K562 (cell line): ENCODE results near the gene RAB6B. TPM values are rescaled to one million over a fixed set of nuclear protein-coding genes. Genes with fewer than 3 reads are reported as not detected.

ENCODE experiments used
- ATAC-seq: fragments of 200-7000 bp; cut with Tn5 transposase; 3 replicates; pipeline ENCODE4 v1.9.1; 2020; ENCODE audit warnings: moderate library complexity
- BruUV-seq: library from RNA; stranded (reverse); fragments of 400-500 nt; replicated peaks from 2 replicates; lab custom pipeline; 2021; lab: Mats Ljungman, UMichigan
- CTCF ChIA-PET: fragments of 300-600 bp; formaldehyde crosslinking; extraction: SDS; loops from one replicate; lab custom pipeline; 2021; ENCODE audit warnings: low intra/inter-chr PET ratio; lab: Yijun Ruan, JAX
- POLR2A ChIA-PET: fragments of 300-600, 350-650 bp; sonication (Branson Sonifier 250); formaldehyde crosslinking; extraction: SDS; loops from one replicate; lab custom pipeline; 2021; ENCODE audit warnings: antibody characterized with exemption, inconsistent platforms; lab: Yijun Ruan, JAX
- DNase-seq, 4 experiments: peaks; one replicate each; pipeline versions ENCODE4 v3.0.0 to v3.0.0-alpha.2; 2011 to 2018; ENCODE audit warnings: low spot score in 3 of 4, mixed read lengths in 3 of 4; ENCODE audit errors: extremely low read depth in 1 of 4
- FAIRE-seq: peaks from 2 replicates; lab custom pipeline; 2011; peaks lifted over from hg19 to GRCh38; lab: Jason Lieb, UNC
- H2AFZ ChIP-seq: 2 replicates; pipeline ENCODE4 v1.6.0; 2011; ENCODE audit warnings: low read depth, low read length, control low read depth, inconsistent platforms
- H3K27ac ChIP-seq: fragments of 200-600 bp; 3 replicates; pipeline ENCODE4 v1.8.0; 2011; ENCODE audit warnings: low read depth, mild to moderate bottlenecking, control low read depth, inconsistent platforms, low read length, moderate library complexity, mixed read lengths; ENCODE audit errors: extremely low read depth
- H3K27me3 ChIP-seq, 2 experiments: fragments of 300-600 bp in 1 of 2; 2 replicates in 1 of 2; 3 replicates in 1 of 2; pipeline versions ENCODE4 v1.6.0 to v1.8.0; 2011; ENCODE audit warnings: inconsistent platforms in 2 of 2, low read length in 2 of 2, mild to moderate bottlenecking in 1 of 2, mixed read lengths in 1 of 2, moderate library complexity in 1 of 2; ENCODE audit not compliant: control insufficient read depth in 2 of 2, insufficient read depth in 2 of 2
- H3K36me3 ChIP-seq: fragments of 300-600 bp; 3 replicates; pipeline ENCODE4 v1.8.0; 2011; ENCODE audit warnings: mild to moderate bottlenecking, low read length, inconsistent platforms; ENCODE audit not compliant: control insufficient read depth, insufficient read depth
- H3K4me1 ChIP-seq, 2 experiments: fragments of 200-600 bp in 1 of 2; replicated peaks in 1 of 2; 2 replicates in 1 of 2; 3 replicates in 1 of 2; pipeline versions ENCODE4 v1.5.1 to v1.8.0; 2011; ENCODE audit warnings: inconsistent platforms in 2 of 2, low read length in 2 of 2, mild to moderate bottlenecking in 1 of 2, mixed read lengths in 1 of 2, moderate library complexity in 1 of 2; ENCODE audit not compliant: control insufficient read depth in 2 of 2, insufficient read depth in 2 of 2
- H3K4me2 ChIP-seq: 2 replicates; pipeline ENCODE4 v1.6.1; 2011; ENCODE audit warnings: low read length, control low read depth, inconsistent platforms, mixed read lengths; ENCODE audit not compliant: insufficient read depth
- H3K4me3 ChIP-seq: fragments of 200-600 bp; sonication (generic), shearing (Covaris generic); 2 replicates; pipeline ENCODE4 v1.5.1; 2016; ENCODE audit warnings: control low read depth, inconsistent platforms
- H3K79me2 ChIP-seq: fragments of 200-600 bp; 3 replicates; pipeline ENCODE4 v1.8.0; 2011; ENCODE audit warnings: low read length, inconsistent platforms; ENCODE audit not compliant: control insufficient read depth, insufficient read depth
- H3K9ac ChIP-seq, 2 experiments: 2 replicates each; pipeline versions ENCODE4 v1.6.0 to v1.6.1; 2011; ENCODE audit warnings: low read depth in 2 of 2, low read length in 2 of 2, control low read depth in 1 of 2, inconsistent platforms in 1 of 2, mild to moderate bottlenecking in 1 of 2, mixed read lengths in 1 of 2; ENCODE audit not compliant: insufficient read depth in 1 of 2
- H3K9me1 ChIP-seq: one replicate; pipeline ENCODE4 v1.6.0; 2011; ENCODE audit warnings: inconsistent platforms, mild to moderate bottlenecking, low read length, moderate library complexity; ENCODE audit not compliant: control insufficient read depth, insufficient read depth
- H3K9me3 ChIP-seq: replicated peaks from 2 replicates; pipeline ENCODE4 v1.5.1; 2011; ENCODE audit warnings: low read depth, low read length, inconsistent platforms; ENCODE audit not compliant: control insufficient read depth, insufficient read depth
- H4K20me1 ChIP-seq: replicated peaks from 2 replicates; pipeline ENCODE4 v1.6.1; 2011; ENCODE audit warnings: low read length, inconsistent platforms, mixed read lengths; ENCODE audit not compliant: control insufficient read depth, insufficient read depth
- CTCF ChIP-seq, 3 experiments: IDR thresholded peaks in 2 of 3; conservative IDR thresholded peaks in 1 of 3; 2 replicates each; pipeline ENCODE4 v1.5.1; 2011 to 2012; ENCODE audit warnings: low read length in 3 of 3, mild to moderate bottlenecking in 3 of 3, control low read depth in 2 of 3, improper control_type of control experiment in 1 of 3, inconsistent platforms in 1 of 3, low read depth in 1 of 3, mixed read lengths in 1 of 3, moderate library complexity in 1 of 3; ENCODE audit not compliant: insufficient read depth in 2 of 3
- HOXB6 ChIP-seq: fragments of 250-450 bp; sonication (Bioruptor Pico); IDR thresholded peaks from 2 replicates; pipeline ENCODE4 v1.5.1; 2022; ENCODE audit warnings: mild to moderate bottlenecking, borderline replicate concordance
- RAD21 ChIP-seq, 2 experiments: fragments of 250-450 bp in 1 of 2; fragments of 450-650 bp in 1 of 2; sonication (Bioruptor Pico) in 1 of 2; formaldehyde crosslinking in 1 of 2; IDR thresholded peaks in 1 of 2; conservative IDR thresholded peaks in 1 of 2; 2 replicates each; pipeline versions ENCODE4 v1.4.0 to v1.8.0; 2020 to 2022; ENCODE audit warnings: mild to moderate bottlenecking in 2 of 2, moderate library complexity in 1 of 2
- SPI1 ChIP-seq: IDR thresholded peaks from 2 replicates; pipeline ENCODE4 v1.6.1; 2011; ENCODE audit warnings: low read depth, low read length, control low read depth, borderline replicate concordance
- WGBS: fragments of 100-300 bp; shearing (Covaris generic); methylation state at CpG from one replicate; pipeline ENCODE4 v1.1.6; 2016; ENCODE audit warnings: low coverage, mixed read lengths; ENCODE audit not compliant: insufficient coverage; ENCODE audit errors: missing lambda C conversion rate; 5-methylcytosine and 5-hydroxymethylcytosine counted together
- in situ Hi-C: fragments of 300-500 bp; cut with MboI; formaldehyde crosslinking; loops from 4 replicates; pipeline ENCODE4 v1.15.0; 2018; ENCODE audit warnings: inconsistent platforms, mixed read lengths
- intact Hi-C: fragments of 100-400 bp; cut with micrococcal nuclease; formaldehyde crosslinking; loops from 2 replicates; pipeline ENCODE4 v1.14.2; 2022
- polyA plus RNA-seq, 8 experiments: library from polyadenylated mRNA; depleted of rRNA in 4 of 8; stranded (reverse) in 5 of 8; unstranded in 3 of 8; fragments of >200 nt; fragmentation: Nextera tagmentation in 2 of 8; fragmentation: Illumina TruSeq in 1 of 8; extraction: Ambion mirVana in 2 of 8; extraction: Trizol in 1 of 8; gene quantifications; 2 replicates each; pipeline versions ENCODE4 v1.2.1 to v1.2.3, GENCODE V29; 2011 to 2014; ENCODE audit warnings: inconsistent platforms in 1 of 8, missing spikeins in 1 of 8
- total RNA-seq, 7 experiments: library from RNA; depleted of rRNA in 6 of 7; stranded (reverse); fragments of >200 nt in 6 of 7; fragmentation: Illumina TruSeq in 2 of 7; extraction: Trizol in 2 of 7; gene quantifications; 2 replicates each; pipeline versions ENCODE4 v1.2.1 to v1.2.3, GENCODE V29; 2011 to 2021; ENCODE audit warnings: low replicate concordance in 1 of 7
- TF ChIP-seq, protein P1 (sequence below), 2 experiments: fragments of 450-650 bp; formaldehyde crosslinking in 1 of 2; IDR thresholded peaks; 2 replicates each; pipeline versions ENCODE4 v1.4.0 to v1.6.1; 2014 to 2020; ENCODE audit warnings: mild to moderate bottlenecking in 2 of 2, borderline replicate concordance in 1 of 2, low read depth in 1 of 2

Gene RAB6B
- total and polyA plus RNA-seq, 9 of the 15 experiments (the other 6 are each of a cell fraction or from before 2014, with no cell fraction given), result 0.60 to 18.1 (median 1.5) TPM

DNA sequence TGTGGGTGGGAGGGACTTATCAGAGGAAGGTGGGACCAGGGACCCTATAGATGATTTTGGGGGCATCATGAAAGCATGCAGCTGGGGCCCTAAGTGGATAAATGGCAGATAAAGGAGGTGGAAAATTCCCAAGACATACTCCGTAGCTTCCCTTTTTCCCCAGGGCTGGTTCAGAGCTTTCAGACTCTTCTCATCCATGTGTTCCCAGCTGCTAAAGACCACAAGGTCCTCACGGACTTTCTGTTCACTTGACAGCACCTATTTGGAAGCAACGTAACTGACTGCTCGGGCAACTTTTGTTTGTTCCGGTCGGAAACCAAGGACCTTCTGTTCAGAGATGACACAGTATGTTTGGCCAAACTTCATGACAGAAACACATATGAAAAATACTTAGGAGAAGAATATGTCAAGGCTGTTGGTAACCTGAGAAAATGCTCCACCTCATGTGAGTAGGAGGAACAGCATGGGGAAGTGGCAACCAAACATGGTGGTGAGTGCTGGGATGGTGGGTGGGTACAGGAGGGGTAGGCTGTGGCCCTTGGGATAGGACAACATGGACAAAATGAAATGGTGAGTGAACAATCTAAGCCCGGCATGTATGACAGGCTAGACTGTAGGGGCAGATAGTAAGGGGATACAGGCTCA, 118.8 kb downstream of the RAB6B start:
- no peak overlapping the region for H3K27ac ChIP-seq
- WGBS, result 15% methylated on average over 7 of the region's 7 CpGs
- peaks cover 0 to 4% of the 10 kb centered on the region in 2 experiments; a peak in 3 of 5 replicates for H3K4me1 ChIP-seq
- TF ChIP-seq, protein P1, sequence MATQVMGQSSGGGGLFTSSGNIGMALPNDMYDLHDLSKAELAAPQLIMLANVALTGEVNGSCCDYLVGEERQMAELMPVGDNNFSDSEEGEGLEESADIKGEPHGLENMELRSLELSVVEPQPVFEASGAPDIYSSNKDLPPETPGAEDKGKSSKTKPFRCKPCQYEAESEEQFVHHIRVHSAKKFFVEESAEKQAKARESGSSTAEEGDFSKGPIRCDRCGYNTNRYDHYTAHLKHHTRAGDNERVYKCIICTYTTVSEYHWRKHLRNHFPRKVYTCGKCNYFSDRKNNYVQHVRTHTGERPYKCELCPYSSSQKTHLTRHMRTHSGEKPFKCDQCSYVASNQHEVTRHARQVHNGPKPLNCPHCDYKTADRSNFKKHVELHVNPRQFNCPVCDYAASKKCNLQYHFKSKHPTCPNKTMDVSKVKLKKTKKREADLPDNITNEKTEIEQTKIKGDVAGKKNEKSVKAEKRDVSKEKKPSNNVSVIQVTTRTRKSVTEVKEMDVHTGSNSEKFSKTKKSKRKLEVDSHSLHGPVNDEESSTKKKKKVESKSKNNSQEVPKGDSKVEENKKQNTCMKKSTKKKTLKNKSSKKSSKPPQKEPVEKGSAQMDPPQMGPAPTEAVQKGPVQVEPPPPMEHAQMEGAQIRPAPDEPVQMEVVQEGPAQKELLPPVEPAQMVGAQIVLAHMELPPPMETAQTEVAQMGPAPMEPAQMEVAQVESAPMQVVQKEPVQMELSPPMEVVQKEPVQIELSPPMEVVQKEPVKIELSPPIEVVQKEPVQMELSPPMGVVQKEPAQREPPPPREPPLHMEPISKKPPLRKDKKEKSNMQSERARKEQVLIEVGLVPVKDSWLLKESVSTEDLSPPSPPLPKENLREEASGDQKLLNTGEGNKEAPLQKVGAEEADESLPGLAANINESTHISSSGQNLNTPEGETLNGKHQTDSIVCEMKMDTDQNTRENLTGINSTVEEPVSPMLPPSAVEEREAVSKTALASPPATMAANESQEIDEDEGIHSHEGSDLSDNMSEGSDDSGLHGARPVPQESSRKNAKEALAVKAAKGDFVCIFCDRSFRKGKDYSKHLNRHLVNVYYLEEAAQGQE (IDR thresholded peaks at IDR 0.05; ENCODE audit: borderline replicate concordance), result peak; percentile 39; the same call in 1 of the 2 replicates
- TF ChIP-seq, protein P1 (CRISPR knock-in tag; IDR thresholded peaks at IDR 0.05; ENCODE audit: low read depth), result no peak
- TF ChIP-seq SPI1 (peak; percentile 64; the same call in 1 of the 2 replicates), CTCF (IDR thresholded peaks at IDR 0.05 in 2 of 3, conservative IDR thresholded peaks at IDR 0.05 in 1 of 3; ENCODE audit: insufficient read depth in 2 of 3, low read depth in 1 of 3, low read length in 3 of 3) (peak in 2 of 3 experiments; percentile 18 to 52; a peak in 4 of 6 replicates), HOXB6 (CRISPR knock-in tag) (no peak), RAD21 (CRISPR knock-in tag; conservative IDR thresholded peaks at IDR 0.05 in 1 of 2, IDR thresholded peaks at IDR 0.05 in 1 of 2) (peak in 1 of 2 experiments; percentile 57; a peak in 2 of 4 replicates)
- ATAC-seq (peak; percentile 88), FAIRE-seq (no peak), DNase-seq (peak in 2 of 4 experiments; percentile 14 to 18)
- peaks cover 2% of the 10 kb centered on the region for H3K9me1 ChIP-seq
- H3K4me3 ChIP-seq, result no peak overlapping the region
- H4K20me1 ChIP-seq, result no peaks in the 10 kb centered on the region
- ChIA-PET POLR2A (interaction anchor here (1.0 kb wide), 1 partner anchor 13 kb away, joined by 3 read pairs; no protein-coding TSS in a partner anchor), CTCF (interaction anchor here (0.8 kb wide), 1 partner anchor 113 kb away, joined by 3 read pairs; no protein-coding TSS in a partner anchor)
- H2AFZ ChIP-seq, result peak overlapping the region; percentile 62; the same call in 1 of the 2 replicates
- H3K27me3 ChIP-seq, result peaks cover 0 to 13% of the 10 kb centered on the region in 2 experiments; a peak in 2 of 5 replicates
- BruUV-seq, result no TSS peak
- in situ Hi-C loops, result no loop called here
- H3K4me2 ChIP-seq, result no peak overlapping the region
- H3K9ac ChIP-seq, result no peak overlapping the region
- no peaks in the 10 kb centered on the region for H3K9me3 ChIP-seq
- H3K36me3 ChIP-seq, result no peaks in the 10 kb centered on the region
- H3K79me2 ChIP-seq, result no peaks in the 10 kb centered on the region
- intact Hi-C loops, result loop anchor here (1.0 kb wide), 1 partner anchor 114 kb away; no protein-coding TSS in a partner anchor
